ENCODE results near the gene CEP41. TPM values are rescaled to one million over a fixed set of nuclear protein-coding genes. Genes with fewer than 3 reads are reported as not detected.

The CEP41 gene
- total RNA-seq, 2 experiments from 2014 or later, result 27.1 to 28.7 TPM

GRCh38 chr7:130350945-130351790, 89.6 kb downstream of the CEP41 start:
- H3K27ac Mint-ChIP-seq, result peak overlapping the region; percentile 36
- H3K9me3 Mint-ChIP-seq, result no peaks in the 10 kb centered on the region
- H3K4me3 Mint-ChIP-seq, result no peak overlapping the region
- ATAC-seq (ENCODE audit: low read depth) (no peak), DNase-seq (no peak)
- no peaks in the 10 kb centered on the region for H3K27me3 Mint-ChIP-seq
- H3K4me1 Mint-ChIP-seq, result peaks cover 6% of the 10 kb centered on the region
- POLR2A ChIA-PET, result no interaction called here
- H3K36me3 Mint-ChIP-seq, result no peaks in the 10 kb centered on the region

DNA sequence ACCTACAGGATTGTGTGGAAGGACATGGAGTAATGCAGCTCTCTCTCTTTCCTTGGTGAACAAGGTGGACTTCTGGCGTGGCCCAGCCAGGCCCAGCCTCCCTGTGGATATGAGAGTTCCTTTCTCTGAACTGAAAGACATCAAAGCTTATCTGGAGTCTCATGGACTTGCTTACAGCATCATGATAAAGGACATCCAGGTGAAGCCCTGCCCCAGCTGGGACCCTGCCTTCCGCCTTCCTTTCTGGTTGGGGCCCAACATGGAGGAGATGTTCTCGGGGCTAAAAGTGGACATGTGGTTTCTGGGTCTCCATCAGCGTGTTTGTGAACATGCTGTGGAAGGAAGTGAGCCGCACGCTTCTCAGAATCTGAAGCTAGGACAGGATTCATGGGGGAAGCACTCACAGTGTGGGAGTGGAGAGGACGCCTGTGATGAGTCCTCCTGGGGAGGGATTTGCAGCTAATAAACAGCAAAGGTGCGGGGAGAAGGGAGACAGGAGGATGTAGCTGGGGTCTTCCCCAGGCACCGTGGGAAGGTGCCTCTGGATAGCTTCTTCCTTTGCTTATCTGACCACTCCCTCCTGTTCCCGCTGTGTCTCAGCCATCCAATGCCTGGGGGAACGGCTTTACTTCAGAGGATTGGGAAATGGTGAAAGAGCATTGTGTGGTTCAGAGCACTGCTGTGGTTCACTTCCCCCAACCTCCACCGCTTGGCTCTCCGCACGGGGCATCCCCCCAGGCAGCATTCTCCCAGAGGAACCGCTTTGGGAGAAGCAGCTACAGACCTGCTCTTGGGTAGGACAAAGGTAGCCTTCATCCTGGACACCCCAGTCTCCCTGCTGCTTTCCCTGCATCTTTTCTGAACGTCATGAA, 90.7 kb downstream of the CEP41 start:
- peaks cover 6% of the 10 kb centered on the region for H3K4me1 Mint-ChIP-seq
- H3K36me3 Mint-ChIP-seq, result no peaks in the 10 kb centered on the region
- POLR2A ChIA-PET, result interaction anchor here (0.5 kb wide), 1 partner anchor 41 kb away, joined by 4 read pairs; no protein-coding TSS in a partner anchor
- ATAC-seq (ENCODE audit: low read depth) (no peak), DNase-seq (no peak)
- no peak overlapping the region for H3K4me3 Mint-ChIP-seq
- no peak overlapping the region for H3K27ac Mint-ChIP-seq
- H3K27me3 Mint-ChIP-seq, result no peaks in the 10 kb centered on the region
- no peaks in the 10 kb centered on the region for H3K9me3 Mint-ChIP-seq

DNA sequence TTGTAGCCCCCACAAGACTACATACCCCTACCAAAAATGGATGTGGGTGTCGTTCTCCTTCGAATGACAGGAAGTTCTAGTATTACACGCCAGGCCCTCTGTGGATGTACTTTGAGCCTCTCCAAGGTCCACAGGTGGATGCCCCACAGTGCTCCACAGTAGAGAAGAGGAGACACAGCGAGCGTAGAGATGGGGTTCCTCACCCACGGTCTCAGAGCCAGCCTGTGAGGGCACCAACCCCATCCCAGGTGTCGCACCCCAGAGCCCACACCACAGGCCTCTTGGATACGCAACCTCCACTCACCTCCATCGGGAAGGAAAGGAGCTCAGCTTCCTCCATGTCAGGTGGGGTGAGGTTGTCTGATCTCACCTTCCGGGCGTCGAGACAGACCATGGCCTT, 93.9 kb downstream of the CEP41 start:
- H3K27me3 Mint-ChIP-seq, result no peaks in the 10 kb centered on the region
- peaks cover 2% of the 10 kb centered on the region for H3K9me3 Mint-ChIP-seq
- POLR2A ChIA-PET, result no interaction called here
- no peaks in the 10 kb centered on the region for H3K36me3 Mint-ChIP-seq
- no peak overlapping the region for H3K27ac Mint-ChIP-seq
- H3K4me1 Mint-ChIP-seq, result peaks cover 6% of the 10 kb centered on the region
- DNase-seq, result no peak
- no peak for ATAC-seq (ENCODE audit: low read depth)
- H3K4me3 Mint-ChIP-seq, result no peak overlapping the region

DNA sequence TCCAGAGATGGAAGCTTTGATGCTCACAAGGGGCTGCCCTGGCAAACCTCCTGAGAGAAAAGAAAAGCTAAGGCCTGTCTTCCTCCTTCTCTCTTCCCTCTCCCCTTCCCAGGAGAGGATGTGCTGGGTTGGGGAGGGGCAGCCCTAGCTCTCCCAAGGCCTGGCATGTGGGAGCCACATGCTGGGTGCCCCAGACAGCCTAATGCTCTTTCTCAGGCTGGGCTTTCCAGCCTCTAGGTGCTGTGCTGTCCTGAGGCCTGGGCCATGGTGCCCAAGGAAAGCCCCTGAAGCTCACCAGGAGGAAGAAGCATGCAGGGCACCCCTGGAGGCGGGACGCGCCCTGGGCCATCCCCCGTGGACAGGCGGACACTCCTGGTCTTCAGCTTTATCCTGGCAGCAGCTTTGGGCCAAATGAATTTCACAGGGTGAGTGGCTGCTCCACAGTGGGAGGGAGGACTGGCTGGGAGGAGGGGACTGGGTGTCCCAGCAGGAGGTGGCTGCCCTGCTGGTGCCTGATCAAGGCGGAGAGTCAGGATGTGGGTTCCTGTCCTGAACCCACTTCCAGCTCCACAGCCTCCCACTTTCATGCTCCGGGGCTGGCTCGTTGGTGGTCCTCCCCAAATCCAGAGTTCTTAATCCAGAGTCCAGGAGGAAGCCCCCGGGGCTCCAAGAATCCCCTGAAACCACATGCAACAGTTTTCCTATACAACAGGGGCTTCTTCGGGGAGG, 94.5 kb downstream of the CEP41 start:
- DNase-seq (no peak), ATAC-seq (ENCODE audit: low read depth) (no peak)
- no peaks in the 10 kb centered on the region for H3K36me3 Mint-ChIP-seq
- POLR2A ChIA-PET, result no interaction called here
- H3K4me3 Mint-ChIP-seq, result no peak overlapping the region
- H3K4me1 Mint-ChIP-seq, result peaks cover 3% of the 10 kb centered on the region
- H3K27ac Mint-ChIP-seq, result no peak overlapping the region
- H3K9me3 Mint-ChIP-seq, result peaks cover 2% of the 10 kb centered on the region
- no peaks in the 10 kb centered on the region for H3K27me3 Mint-ChIP-seq

DNA sequence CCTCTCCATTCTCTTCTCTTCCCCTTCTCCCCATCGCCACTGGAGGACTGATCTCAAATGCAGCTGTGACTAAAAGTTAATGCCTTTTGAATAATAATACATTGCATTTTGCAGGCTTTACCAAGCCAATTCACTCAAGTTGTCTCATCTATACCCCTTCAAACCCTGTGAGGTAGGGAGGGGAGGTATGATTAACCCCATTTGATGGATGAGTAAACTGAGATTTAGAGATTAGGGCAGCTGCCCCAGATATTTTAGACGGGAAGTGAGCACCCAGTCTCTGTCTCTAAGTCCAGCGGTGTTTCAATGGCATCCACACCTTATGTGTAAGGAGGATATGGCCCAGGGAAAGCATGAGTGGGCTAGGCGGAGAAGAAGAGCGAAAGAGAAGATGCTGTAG, 95.1 kb downstream of the CEP41 start:
- peaks cover 2% of the 10 kb centered on the region for H3K9me3 Mint-ChIP-seq
- no peak overlapping the region for H3K27ac Mint-ChIP-seq
- DNase-seq, result no peak
- peaks cover 2% of the 10 kb centered on the region for H3K4me1 Mint-ChIP-seq
- H3K4me3 Mint-ChIP-seq, result no peak overlapping the region
- H3K27me3 Mint-ChIP-seq, result no peaks in the 10 kb centered on the region
- ATAC-seq (ENCODE audit: low read depth), result no peak
- H3K36me3 Mint-ChIP-seq, result no peaks in the 10 kb centered on the region
- POLR2A ChIA-PET, result no interaction called here

- DNase-seq (no peak), ATAC-seq (ENCODE audit: low read depth) (no peak)
- Mint-ChIP-seq H3K9me3 (peaks cover 2% of the 10 kb centered on the region), H3K36me3 (no peaks in the 10 kb centered on the region), H3K27me3 (no peaks in the 10 kb centered on the region), H3K4me1 (peaks cover 2% of the 10 kb centered on the region), H3K4me3 (no peak overlapping the region), H3K27ac (no peak overlapping the region)
- POLR2A ChIA-PET, result no interaction called here
These were observed 95.7 kb downstream of the CEP41 start for GRCh38 chr7:130345136-130345535.

DNA sequence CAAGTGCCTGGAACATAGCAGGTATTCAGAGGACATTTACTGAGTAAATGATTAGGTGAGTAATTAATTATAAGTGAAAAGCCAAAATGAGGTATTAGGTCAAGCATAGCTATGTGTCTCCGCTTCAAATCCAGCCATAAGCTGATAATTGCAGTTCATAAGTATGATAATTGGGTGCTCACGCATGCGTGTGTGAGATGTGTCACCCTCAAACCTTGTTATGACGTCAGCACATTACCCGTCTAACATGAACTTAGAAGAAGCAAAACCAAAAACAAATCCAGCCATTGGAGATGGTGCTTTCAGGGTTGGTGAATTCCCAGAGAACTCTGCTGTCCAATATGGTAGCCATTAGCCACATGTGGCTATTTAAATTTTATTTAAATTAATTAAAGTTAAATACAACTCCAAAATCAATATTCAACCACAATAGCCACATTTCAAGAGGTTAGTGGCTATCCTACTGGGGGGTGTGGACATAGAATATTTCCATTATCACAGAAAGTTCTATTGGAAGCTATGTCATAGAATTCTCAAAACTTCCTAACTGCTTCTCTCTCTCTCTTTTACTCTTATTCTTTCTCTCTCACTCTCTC, 96.4 kb downstream of the CEP41 start, which contains the start of gene CPA5:
Gene CPA5 (plus strand): TSS at position 546 of the 596 bp plus-strand sequence. CDS start 1,670 bp downstream, outside the sequence.
- DNase-seq (no peak), ATAC-seq (ENCODE audit: low read depth) (no peak)
- H3K4me1 Mint-ChIP-seq, result no peaks in the 10 kb centered on the region
- peaks cover 2% of the 10 kb centered on the region for H3K9me3 Mint-ChIP-seq
- H3K27ac Mint-ChIP-seq, result no peak within 1 kb of the TSS
- H3K27me3 Mint-ChIP-seq, result no peaks in the 10 kb centered on the region
- H3K4me3 Mint-ChIP-seq, result no peak within 1 kb of the TSS
- no peaks in the 10 kb centered on the region for H3K36me3 Mint-ChIP-seq
- POLR2A ChIA-PET, result no interaction called here

Other genes starting within 250 kb of the CEP41 start
- gene TMEM209, start 235.6 kb downstream of the CEP41 start, total RNA-seq, result 10 to 100 TPM; 39.5 to 43.9 TPM
- not detected for gene SSMEM1, start 233.2 kb downstream of the CEP41 start, total RNA-seq
- gene CPA2, start 174.2 kb downstream of the CEP41 start, total RNA-seq, result not detected
- gene CPA4, start 147.9 kb downstream of the CEP41 start, total RNA-seq, result not detected
- 1 to 10 TPM; 8.7 to 9.4 TPM for gene CPA5, start 96.2 kb downstream of the CEP41 start, total RNA-seq
- gene CPA1, start 60.5 kb downstream of the CEP41 start, total RNA-seq, result not detected
- 10 to 100 TPM in 1 of 2 experiments, 1 to 10 TPM in 1; 8.7 to 11.6 TPM for gene MEST, start 51.1 kb upstream of the CEP41 start, total RNA-seq
- gene COPG2, start 227.7 kb upstream of the CEP41 start, total RNA-seq, result 10 to 100 TPM; 14.5 to 15.1 TPM
- not detected for gene TSGA13, start 245.5 kb upstream of the CEP41 start, total RNA-seq

All from activated naive CD8-positive, alpha-beta T cell treated with anti-CD3 and anti-CD28 coated beads, Interleukin-2, amount 10 ng/mL, durations not matched to agents 7 days and 5 days (primary cell).